ENCODE measurements around the gene TMEM178B.

TMEM178B gene

DNA sequence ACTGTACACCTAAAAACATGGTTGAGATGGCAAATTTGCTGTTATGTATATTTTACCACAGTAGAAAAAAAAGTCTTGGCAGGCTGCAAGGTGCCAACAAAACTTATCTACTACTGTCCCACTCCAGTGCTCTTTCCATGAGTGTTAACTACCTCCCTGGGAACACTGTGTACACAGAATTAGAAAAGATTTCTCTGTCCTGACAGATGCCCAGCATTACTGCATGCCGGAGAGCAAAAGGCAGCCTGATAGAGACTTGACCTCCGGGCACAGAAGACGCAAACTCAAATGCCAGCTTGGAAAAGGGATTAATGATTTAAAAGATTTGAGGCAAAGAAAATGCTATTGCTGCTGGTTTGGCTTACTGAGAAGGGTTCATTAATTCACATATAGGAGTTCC, 228.8 kb downstream of the TMEM178B start:
- no peak for DNase-seq (ENCODE audit: low read depth)
- TF ChIP-seq, protein P1, sequence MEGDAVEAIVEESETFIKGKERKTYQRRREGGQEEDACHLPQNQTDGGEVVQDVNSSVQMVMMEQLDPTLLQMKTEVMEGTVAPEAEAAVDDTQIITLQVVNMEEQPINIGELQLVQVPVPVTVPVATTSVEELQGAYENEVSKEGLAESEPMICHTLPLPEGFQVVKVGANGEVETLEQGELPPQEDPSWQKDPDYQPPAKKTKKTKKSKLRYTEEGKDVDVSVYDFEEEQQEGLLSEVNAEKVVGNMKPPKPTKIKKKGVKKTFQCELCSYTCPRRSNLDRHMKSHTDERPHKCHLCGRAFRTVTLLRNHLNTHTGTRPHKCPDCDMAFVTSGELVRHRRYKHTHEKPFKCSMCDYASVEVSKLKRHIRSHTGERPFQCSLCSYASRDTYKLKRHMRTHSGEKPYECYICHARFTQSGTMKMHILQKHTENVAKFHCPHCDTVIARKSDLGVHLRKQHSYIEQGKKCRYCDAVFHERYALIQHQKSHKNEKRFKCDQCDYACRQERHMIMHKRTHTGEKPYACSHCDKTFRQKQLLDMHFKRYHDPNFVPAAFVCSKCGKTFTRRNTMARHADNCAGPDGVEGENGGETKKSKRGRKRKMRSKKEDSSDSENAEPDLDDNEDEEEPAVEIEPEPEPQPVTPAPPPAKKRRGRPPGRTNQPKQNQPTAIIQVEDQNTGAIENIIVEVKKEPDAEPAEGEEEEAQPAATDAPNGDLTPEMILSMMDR (IDR thresholded peaks at IDR 0.05; ENCODE audit: low read depth, low read length, missing control alignments): no peak
- H3K4me3 ChIP-seq (ENCODE audit: low read depth, low read length): no peak overlapping the region
- in situ Hi-C loops (cut with HindIII; ENCODE audit: low sequenced_read_pairs): no loop called here

DNA sequence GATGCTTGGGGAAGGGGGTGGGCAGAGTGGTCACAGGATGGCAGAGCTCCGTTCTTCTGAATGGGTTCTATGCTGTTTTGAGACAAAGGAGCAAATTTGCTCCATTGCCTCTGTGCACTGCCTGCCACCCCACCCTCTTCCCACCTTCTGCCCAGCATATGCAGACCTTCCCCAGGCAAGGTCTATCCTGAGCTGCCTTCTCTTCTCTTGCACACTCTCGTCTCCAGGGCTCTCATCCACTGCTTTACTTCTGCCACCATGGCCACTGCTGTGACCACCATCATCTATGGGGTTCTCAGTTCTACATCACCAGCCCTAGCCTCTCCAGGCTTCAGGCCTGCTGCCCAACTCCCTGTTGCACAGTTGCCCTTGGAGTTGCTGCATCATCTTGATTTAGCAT, 230.4 kb downstream of the TMEM178B start:
- H3K4me3 ChIP-seq (ENCODE audit: low read depth, low read length): no peak overlapping the region
- in situ Hi-C loops (cut with HindIII; ENCODE audit: low sequenced_read_pairs): no loop called here
- TF ChIP-seq, protein P1 (IDR thresholded peaks at IDR 0.05; ENCODE audit: low read depth, low read length, missing control alignments): no peak
- DNase-seq (ENCODE audit: low read depth): no peak

DNA sequence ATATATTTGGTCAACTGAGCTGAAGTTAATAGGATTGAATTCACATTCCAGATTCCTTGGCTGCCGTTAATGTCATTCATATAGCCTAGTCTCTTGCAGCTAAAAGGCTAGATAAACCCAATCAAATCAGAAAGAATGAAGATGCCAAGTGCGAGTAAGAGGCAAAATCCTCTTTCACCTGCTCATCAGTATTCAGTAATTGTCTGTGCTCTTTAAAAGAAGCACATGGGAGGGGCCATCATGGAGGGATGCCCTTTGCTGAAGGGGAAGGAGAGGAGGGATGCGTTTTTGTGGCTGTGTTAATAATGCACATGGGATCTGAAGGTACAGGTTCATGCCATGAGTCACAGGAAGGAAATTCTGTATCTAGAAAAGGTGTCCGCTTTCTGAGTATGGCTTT, 232.2 kb downstream of the TMEM178B start:
- H3K4me3 ChIP-seq (ENCODE audit: low read depth, low read length): no peak overlapping the region
- no peak for DNase-seq (ENCODE audit: low read depth)
- in situ Hi-C loops (cut with HindIII; ENCODE audit: low sequenced_read_pairs): no loop called here
- TF ChIP-seq, protein P1 (IDR thresholded peaks at IDR 0.05; ENCODE audit: low read depth, low read length, missing control alignments): no peak

DNA sequence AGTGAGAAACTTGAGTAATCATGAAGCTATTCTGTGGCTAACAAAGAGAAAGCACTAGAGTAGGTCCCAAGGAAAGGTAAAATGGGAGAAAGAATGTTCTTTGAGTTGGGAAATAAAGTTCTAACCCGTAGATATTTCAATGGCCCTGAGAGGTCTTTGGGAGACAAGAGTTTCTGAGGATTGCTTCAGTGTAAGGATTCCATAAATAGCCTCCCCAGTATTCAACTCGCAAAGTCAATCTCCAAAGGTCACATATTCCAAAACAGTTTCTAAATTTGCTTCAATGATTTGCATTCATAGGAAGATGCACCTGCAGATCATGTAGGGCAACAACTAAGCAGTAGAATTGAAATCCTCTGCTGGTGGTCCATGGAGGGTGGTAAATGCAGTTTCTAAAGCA, 238.5 kb downstream of the TMEM178B start:
- in situ Hi-C loops (cut with HindIII; ENCODE audit: low sequenced_read_pairs): no loop called here
- no peak for DNase-seq (ENCODE audit: low read depth)
- TF ChIP-seq, protein P1 (IDR thresholded peaks at IDR 0.05; ENCODE audit: low read depth, low read length, missing control alignments): no peak
- H3K4me3 ChIP-seq (ENCODE audit: low read depth, low read length): no peak overlapping the region

DNA sequence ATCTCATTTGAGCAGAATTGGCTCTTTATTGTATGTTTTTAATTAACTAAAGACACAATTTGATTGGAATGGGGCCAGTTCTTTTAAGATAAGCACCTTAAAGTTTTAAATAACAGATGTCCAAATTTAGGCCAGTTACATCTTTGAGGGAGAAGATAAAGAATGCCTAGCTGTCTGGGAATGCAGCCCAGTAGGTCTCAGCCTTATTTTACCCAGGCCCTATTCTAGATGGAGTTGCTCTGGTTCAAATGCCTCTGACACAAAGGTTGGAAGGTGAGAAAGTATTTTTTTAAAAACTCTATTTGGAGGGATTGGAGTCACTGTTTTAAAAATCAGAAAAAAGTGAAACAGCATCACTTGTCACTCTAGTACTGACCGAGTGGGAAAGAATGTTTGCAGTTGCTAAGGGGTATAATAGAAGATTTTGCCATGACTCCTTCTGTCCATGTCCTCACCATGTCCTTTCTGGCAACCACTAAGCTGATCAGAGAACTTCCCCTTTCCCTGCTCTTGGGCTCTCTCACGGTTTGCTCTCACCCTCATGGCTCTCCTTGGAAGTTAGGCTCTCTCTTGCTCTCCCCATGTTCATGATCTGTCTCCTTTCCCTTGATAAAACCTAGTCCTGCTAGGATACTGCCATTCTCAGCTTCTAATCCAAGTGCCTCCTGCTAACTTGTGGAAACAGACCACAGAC, 239.1 kb downstream of the TMEM178B start:
- no peak overlapping the region for H3K4me3 ChIP-seq (ENCODE audit: low read depth, low read length)
- TF ChIP-seq, protein P1 (IDR thresholded peaks at IDR 0.05; ENCODE audit: low read depth, low read length, missing control alignments): no peak
- in situ Hi-C loops (cut with HindIII; ENCODE audit: low sequenced_read_pairs): no loop called here
- no peak for DNase-seq (ENCODE audit: low read depth)

DNA sequence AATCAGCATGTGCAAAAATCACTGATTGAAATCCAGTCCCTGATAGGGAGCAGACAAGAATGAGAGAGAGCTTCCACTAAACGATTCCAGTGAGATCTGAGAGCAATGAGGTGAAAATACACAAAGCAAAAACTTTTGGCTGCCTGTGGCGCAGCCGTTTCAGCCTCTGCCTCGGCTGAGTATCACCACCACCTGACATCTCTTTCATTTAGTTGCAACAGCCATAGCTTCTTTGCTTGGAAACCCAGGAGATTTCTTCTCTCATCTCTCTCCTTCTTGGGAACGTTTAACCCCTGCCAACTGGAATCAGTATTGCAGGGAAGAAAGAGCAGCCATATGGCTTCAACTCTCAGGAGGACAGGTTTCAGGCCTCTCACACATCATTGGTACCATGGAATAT, 240.0 kb downstream of the TMEM178B start:
- TF ChIP-seq, protein P1 (IDR thresholded peaks at IDR 0.05; ENCODE audit: low read depth, low read length, missing control alignments): no peak
- DNase-seq (ENCODE audit: low read depth): no peak
- in situ Hi-C loops (cut with HindIII; ENCODE audit: low sequenced_read_pairs): no loop called here
- no peak overlapping the region for H3K4me3 ChIP-seq (ENCODE audit: low read depth, low read length)
